Neural progenitor cell (in vitro differentiated cells): Measurements from ENCODE around the gene MORN4.

Source experiments
- EZH2 ChIP-seq: fragments of 200-600 bp; sonication (generic); IDR thresholded peaks from 2 replicates; pipeline ENCODE4 v1.6.1; 2017; ENCODE audit warnings: antibody characterized with exemption, mild to moderate bottlenecking, moderate library complexity
- TF ChIP-seq, protein P1 (sequence below): fragments of 200-600 bp; sonication (generic); IDR thresholded peaks from 2 replicates; pipeline ENCODE4 v1.5.1; 2017; ENCODE audit warnings: antibody characterized with exemption, mild to moderate bottlenecking

DNA sequence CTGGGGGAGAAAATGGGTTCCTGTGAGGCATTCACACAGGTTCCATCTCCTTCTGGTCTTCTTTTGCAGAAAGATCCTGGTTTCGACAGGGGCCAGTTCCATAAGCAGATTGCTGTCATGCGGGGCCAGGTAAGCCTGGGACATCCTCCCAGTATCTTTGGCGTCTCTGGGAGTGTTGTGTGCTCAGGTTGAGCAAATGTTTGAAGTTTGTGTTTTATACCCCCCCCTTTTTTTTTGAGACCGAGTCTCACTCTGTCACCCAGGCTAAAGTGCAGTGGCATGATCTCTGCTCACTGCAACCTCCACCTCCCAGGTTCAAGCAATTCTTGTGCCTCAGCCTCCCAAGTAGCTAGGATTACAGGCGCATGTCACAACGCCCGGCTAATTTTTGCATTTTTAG, 33.7 kb upstream of the MORN4 start:
- TF ChIP-seq, protein P1, sequence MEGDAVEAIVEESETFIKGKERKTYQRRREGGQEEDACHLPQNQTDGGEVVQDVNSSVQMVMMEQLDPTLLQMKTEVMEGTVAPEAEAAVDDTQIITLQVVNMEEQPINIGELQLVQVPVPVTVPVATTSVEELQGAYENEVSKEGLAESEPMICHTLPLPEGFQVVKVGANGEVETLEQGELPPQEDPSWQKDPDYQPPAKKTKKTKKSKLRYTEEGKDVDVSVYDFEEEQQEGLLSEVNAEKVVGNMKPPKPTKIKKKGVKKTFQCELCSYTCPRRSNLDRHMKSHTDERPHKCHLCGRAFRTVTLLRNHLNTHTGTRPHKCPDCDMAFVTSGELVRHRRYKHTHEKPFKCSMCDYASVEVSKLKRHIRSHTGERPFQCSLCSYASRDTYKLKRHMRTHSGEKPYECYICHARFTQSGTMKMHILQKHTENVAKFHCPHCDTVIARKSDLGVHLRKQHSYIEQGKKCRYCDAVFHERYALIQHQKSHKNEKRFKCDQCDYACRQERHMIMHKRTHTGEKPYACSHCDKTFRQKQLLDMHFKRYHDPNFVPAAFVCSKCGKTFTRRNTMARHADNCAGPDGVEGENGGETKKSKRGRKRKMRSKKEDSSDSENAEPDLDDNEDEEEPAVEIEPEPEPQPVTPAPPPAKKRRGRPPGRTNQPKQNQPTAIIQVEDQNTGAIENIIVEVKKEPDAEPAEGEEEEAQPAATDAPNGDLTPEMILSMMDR = no peak
- no peak for TF ChIP-seq EZH2
